HepG2 (cell line): ENCODE data around the gene CNOT1. TPM values are rescaled to one million over a fixed set of nuclear protein-coding genes. Genes with fewer than 3 reads are reported as not detected.
A peak's percentile ranks its signal among the peaks of the same experiment; 100 is the strongest.

Source experiments
- ATF5 ChIP-seq: sonication (generic); formaldehyde crosslinking; IDR thresholded peaks from 2 replicates; pipeline ENCODE4 v1.4.0; 2020; ENCODE audit warnings: mild to moderate bottlenecking, low read depth, missing genetic modification reagents
- ATF7-NPFF ChIP-seq: sonication (generic); formaldehyde crosslinking; IDR thresholded peaks from 2 replicates; pipeline ENCODE4 v1.8.1; 2023; ENCODE audit warnings: mild to moderate bottlenecking, low read depth, missing genetic modification reagents, moderate library complexity
- CREB3 ChIP-seq: sonication (generic); formaldehyde crosslinking; IDR thresholded peaks from 2 replicates; pipeline ENCODE4 v1.5.0; 2020; ENCODE audit warnings: missing genetic modification reagents
- EEA1 ChIP-seq: sonication (generic); formaldehyde crosslinking; IDR thresholded peaks from 2 replicates; pipeline ENCODE4 v1.5.1; 2020; ENCODE audit warnings: mild to moderate bottlenecking, missing genetic modification reagents, borderline replicate concordance
- GATAD2A ChIP-seq: IDR thresholded peaks from 2 replicates; pipeline ENCODE4 v1.6.1; 2016
- HNRNPK ChIP-seq: fragments of 200-400 bp; formaldehyde crosslinking; IDR thresholded peaks from 2 replicates; pipeline ENCODE4 v1.6.1; 2018; ENCODE audit warnings: low read length, low read depth, moderate library complexity, mild to moderate bottlenecking; ENCODE audit not compliant: poor library complexity, severe bottlenecking
- HOXA7 ChIP-seq: sonication (generic); formaldehyde crosslinking; IDR thresholded peaks from 2 replicates; pipeline ENCODE4 v1.8.1; 2022; ENCODE audit warnings: mild to moderate bottlenecking, missing genetic modification reagents, moderate library complexity
- ISX ChIP-seq: sonication (generic); formaldehyde crosslinking; conservative IDR thresholded peaks from 2 replicates; pipeline ENCODE4 v1.5.0; 2020; ENCODE audit warnings: missing genetic modification reagents
- KLF16 ChIP-seq, 2 experiments: sonication (generic) in 1 of 2; formaldehyde crosslinking in 1 of 2; IDR thresholded peaks; 2 replicates each; pipeline versions ENCODE4 v1.6.1 to v1.8.0; 2016 to 2023; ENCODE audit warnings: missing genetic modification reagents in 2 of 2, missing compliant biosample characterization in 1 of 2
- MATR3 ChIP-seq: sonication (generic); formaldehyde crosslinking; IDR thresholded peaks from 2 replicates; pipeline ENCODE4 v1.4.0; 2020; ENCODE audit warnings: missing genetic modification reagents
- MXD4 ChIP-seq: IDR thresholded peaks from 2 replicates; pipeline ENCODE4 v1.6.1; 2016; ENCODE audit warnings: mild to moderate bottlenecking, missing biosample characterization, missing genetic modification reagents
- MYC ChIP-seq: sonication (generic); formaldehyde crosslinking; IDR thresholded peaks from 2 replicates; pipeline ENCODE4 v1.9.0; 2021; ENCODE audit warnings: missing genetic modification reagents, borderline replicate concordance
- NR1H2 ChIP-seq: sonication (generic); formaldehyde crosslinking; IDR thresholded peaks from 2 replicates; pipeline ENCODE4 v1.8.1; 2022; ENCODE audit warnings: low read depth, missing genetic modification reagents, borderline replicate concordance
- NR2F1 ChIP-seq, 2 experiments: fragments of 450-650 bp in 1 of 2; formaldehyde crosslinking in 1 of 2; IDR thresholded peaks; 2 replicates each; pipeline versions ENCODE4 v1.5.0 to v1.6.1; 2016 to 2020; ENCODE audit warnings: mild to moderate bottlenecking in 1 of 2, missing compliant biosample characterization in 1 of 2, missing genetic modification reagents in 1 of 2, moderate library complexity in 1 of 2
- RORA ChIP-seq: sonication (generic); formaldehyde crosslinking; IDR thresholded peaks from 2 replicates; pipeline ENCODE4 v1.5.0; 2020; ENCODE audit warnings: mild to moderate bottlenecking, missing genetic modification reagents, moderate library complexity
- THYN1 ChIP-seq: sonication (generic); formaldehyde crosslinking; IDR thresholded peaks from 2 replicates; pipeline ENCODE4 v1.8.1; 2023; ENCODE audit warnings: low read depth, mild to moderate bottlenecking, moderate library complexity, missing genetic modification reagents, borderline replicate concordance
- ZNF10 ChIP-seq: sonication (generic); formaldehyde crosslinking; IDR thresholded peaks from 2 replicates; pipeline ENCODE4 v1.4.0; 2020; ENCODE audit warnings: mild to moderate bottlenecking, low read depth, missing genetic modification reagents, borderline replicate concordance
- ZNF224 ChIP-seq: sonication (generic); formaldehyde crosslinking; IDR thresholded peaks from 2 replicates; pipeline ENCODE4 v1.5.0; 2020; ENCODE audit warnings: mild to moderate bottlenecking, missing genetic modification reagents
- ZNF44 ChIP-seq: sonication (generic); formaldehyde crosslinking; IDR thresholded peaks from 2 replicates; pipeline ENCODE4 v1.5.1; 2020; ENCODE audit warnings: mild to moderate bottlenecking, missing genetic modification reagents
- ZNF607 ChIP-seq: sonication (generic); formaldehyde crosslinking; IDR thresholded peaks from 2 replicates; pipeline ENCODE4 v1.5.1; 2020; ENCODE audit warnings: missing genetic modification reagents, mild to moderate bottlenecking, borderline replicate concordance
- ZNF746 ChIP-seq: sonication (generic); formaldehyde crosslinking; IDR thresholded peaks from 2 replicates; pipeline ENCODE4 v1.8.0; 2022; ENCODE audit warnings: mild to moderate bottlenecking, missing genetic modification reagents
- ZNF766 ChIP-seq: sonication (generic); formaldehyde crosslinking; IDR thresholded peaks from 2 replicates; pipeline ENCODE4 v1.5.0; 2020; ENCODE audit warnings: missing genetic modification reagents, borderline replicate concordance
- ZNF879 ChIP-seq: sonication (generic); formaldehyde crosslinking; IDR thresholded peaks from 2 replicates; pipeline ENCODE4 v1.8.1; 2023; ENCODE audit warnings: missing genetic modification reagents
- ZSCAN12 ChIP-seq: sonication (generic); formaldehyde crosslinking; IDR thresholded peaks from 2 replicates; pipeline ENCODE4 v1.9.0; 2021; ENCODE audit warnings: mild to moderate bottlenecking, missing genetic modification reagents
- polyA plus RNA-seq, 8 experiments: library from polyadenylated mRNA; depleted of rRNA in 3 of 8; stranded (reverse) in 7 of 8; unstranded in 1 of 8; fragments of >200 nt; fragmentation: Illumina TruSeq in 4 of 8; extraction: Trizol in 4 of 8; gene quantifications; 2 replicates each; pipeline versions ENCODE4 v1.2.1 to v1.2.3, GENCODE V29; 2011 to 2016; ENCODE audit warnings: low read depth in 4 of 8, missing spikeins in 1 of 8, mixed read lengths in 1 of 8; ENCODE audit not compliant: insufficient read depth in 1 of 8
- total RNA-seq, 5 experiments: library from RNA; depleted of rRNA; stranded (reverse); fragments of >200 nt; fragmentation: Illumina TruSeq; extraction: Trizol; gene quantifications; 2 replicates each; pipeline ENCODE4 v1.2.3, GENCODE V29; 2016; ENCODE audit warnings: low read depth in 1 of 5
- TF ChIP-seq, protein P1 (sequence below): sonication (generic); formaldehyde crosslinking; IDR thresholded peaks from 2 replicates; pipeline ENCODE4 v1.4.0; 2020; ENCODE audit warnings: mild to moderate bottlenecking, missing genetic modification reagents

CNOT1 gene
- total and polyA plus RNA-seq, 2 of the 13 experiments (the other 11 are each of a cell fraction or from before 2014, with no cell fraction given), result 188 to 232 TPM

DNA sequence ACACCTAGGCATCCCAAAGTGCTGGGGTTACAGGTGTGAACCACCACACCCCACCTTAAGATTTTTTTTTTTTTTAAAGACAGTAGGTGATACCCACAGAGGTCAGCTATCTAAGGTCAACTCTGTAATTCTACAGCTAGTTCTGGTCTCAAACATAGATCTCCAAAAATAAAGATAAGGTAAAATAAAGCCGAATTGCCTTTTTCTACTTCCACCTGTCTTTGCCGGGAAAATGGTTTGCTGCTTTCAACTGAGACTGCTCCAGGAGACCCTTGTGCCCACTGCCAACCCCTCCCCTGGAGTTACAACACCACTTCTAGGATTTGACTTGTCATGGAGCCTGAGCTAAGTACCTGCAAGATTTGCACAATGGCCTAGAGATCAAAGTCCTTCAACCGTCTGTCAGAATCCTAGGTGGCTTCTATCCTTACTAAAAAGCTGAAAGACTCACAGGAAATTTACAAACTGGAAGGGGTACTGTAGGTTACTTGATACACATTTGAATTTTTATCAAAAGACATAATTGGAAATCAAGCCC lies 4.7 kb upstream of the CNOT1 start (continued):
- no peak for TF ChIP-seq ZNF10 (CRISPR knock-in tag)
- no peak for TF ChIP-seq MXD4 (CRISPR knock-in tag)
- no peak for TF ChIP-seq CREB3 (CRISPR knock-in tag)
- no peak for TF ChIP-seq MATR3 (CRISPR knock-in tag)
- no peak for TF ChIP-seq ZNF879 (CRISPR knock-in tag)
- no peak for TF ChIP-seq ATF7-NPFF (CRISPR knock-in tag)
- no peak for TF ChIP-seq HOXA7
- no peak for TF ChIP-seq NR1H2 (CRISPR knock-in tag)
- TF ChIP-seq NR2F1 (CRISPR knock-in tag; IDR thresholded peaks at IDR 0.05), result no peak
- no peak for TF ChIP-seq ZNF44 (CRISPR knock-in tag)
- no peak for TF ChIP-seq EEA1 (CRISPR knock-in tag)
- peak; percentile 44; the same call in 1 of the 2 replicates for TF ChIP-seq MYC (CRISPR knock-in tag)
- TF ChIP-seq, protein P1, sequence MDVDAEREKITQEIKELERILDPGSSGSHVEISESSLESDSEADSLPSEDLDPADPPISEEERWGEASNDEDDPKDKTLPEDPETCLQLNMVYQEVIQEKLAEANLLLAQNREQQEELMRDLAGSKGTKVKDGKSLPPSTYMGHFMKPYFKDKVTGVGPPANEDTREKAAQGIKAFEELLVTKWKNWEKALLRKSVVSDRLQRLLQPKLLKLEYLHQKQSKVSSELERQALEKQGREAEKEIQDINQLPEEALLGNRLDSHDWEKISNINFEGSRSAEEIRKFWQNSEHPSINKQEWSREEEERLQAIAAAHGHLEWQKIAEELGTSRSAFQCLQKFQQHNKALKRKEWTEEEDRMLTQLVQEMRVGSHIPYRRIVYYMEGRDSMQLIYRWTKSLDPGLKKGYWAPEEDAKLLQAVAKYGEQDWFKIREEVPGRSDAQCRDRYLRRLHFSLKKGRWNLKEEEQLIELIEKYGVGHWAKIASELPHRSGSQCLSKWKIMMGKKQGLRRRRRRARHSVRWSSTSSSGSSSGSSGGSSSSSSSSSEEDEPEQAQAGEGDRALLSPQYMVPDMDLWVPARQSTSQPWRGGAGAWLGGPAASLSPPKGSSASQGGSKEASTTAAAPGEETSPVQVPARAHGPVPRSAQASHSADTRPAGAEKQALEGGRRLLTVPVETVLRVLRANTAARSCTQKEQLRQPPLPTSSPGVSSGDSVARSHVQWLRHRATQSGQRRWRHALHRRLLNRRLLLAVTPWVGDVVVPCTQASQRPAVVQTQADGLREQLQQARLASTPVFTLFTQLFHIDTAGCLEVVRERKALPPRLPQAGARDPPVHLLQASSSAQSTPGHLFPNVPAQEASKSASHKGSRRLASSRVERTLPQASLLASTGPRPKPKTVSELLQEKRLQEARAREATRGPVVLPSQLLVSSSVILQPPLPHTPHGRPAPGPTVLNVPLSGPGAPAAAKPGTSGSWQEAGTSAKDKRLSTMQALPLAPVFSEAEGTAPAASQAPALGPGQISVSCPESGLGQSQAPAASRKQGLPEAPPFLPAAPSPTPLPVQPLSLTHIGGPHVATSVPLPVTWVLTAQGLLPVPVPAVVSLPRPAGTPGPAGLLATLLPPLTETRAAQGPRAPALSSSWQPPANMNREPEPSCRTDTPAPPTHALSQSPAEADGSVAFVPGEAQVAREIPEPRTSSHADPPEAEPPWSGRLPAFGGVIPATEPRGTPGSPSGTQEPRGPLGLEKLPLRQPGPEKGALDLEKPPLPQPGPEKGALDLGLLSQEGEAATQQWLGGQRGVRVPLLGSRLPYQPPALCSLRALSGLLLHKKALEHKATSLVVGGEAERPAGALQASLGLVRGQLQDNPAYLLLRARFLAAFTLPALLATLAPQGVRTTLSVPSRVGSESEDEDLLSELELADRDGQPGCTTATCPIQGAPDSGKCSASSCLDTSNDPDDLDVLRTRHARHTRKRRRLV (CRISPR knock-in tag), result no peak
- TF ChIP-seq RORA (CRISPR knock-in tag), result no peak
- TF ChIP-seq ISX (CRISPR knock-in tag), result no peak
- no peak for TF ChIP-seq HNRNPK
- no peak for TF ChIP-seq ZNF746 (CRISPR knock-in tag)
- no peak for TF ChIP-seq ZNF607 (CRISPR knock-in tag)
- TF ChIP-seq THYN1, result no peak
- TF ChIP-seq ZNF766, result no peak
- TF ChIP-seq ZNF224 (CRISPR knock-in tag), result no peak
- peak; percentile 97 for TF ChIP-seq GATAD2A (CRISPR knock-in tag)
- no peak for TF ChIP-seq ZSCAN12 (CRISPR knock-in tag)
- no peak for TF ChIP-seq ATF5
- TF ChIP-seq KLF16 (CRISPR knock-in tag; IDR thresholded peaks at IDR 0.05), result 0 out of 4 replicates have a peak, but pooled peaks of 1 of the 2 experiments have one; percentile 43
